SH-SY5Y (cell line): Measurements from ENCODE around the gene TJP2.

Experiments used
- GATA2 ChIP-seq: IDR thresholded peaks from 2 replicates; pipeline ENCODE4 v1.6.1; 2011; ENCODE audit warnings: mild to moderate bottlenecking, low read depth, low read length
- GATA3 ChIP-seq: IDR thresholded peaks from 2 replicates; pipeline ENCODE4 v1.6.1; 2011; ENCODE audit warnings: low read depth, mild to moderate bottlenecking, low read length, moderate library complexity

GRCh38 chr9:69314547-69314946, 140.5 kb downstream of the TJP2 start:
- TF ChIP-seq GATA3 (no peak), GATA2 (no peak)
